GM21515 (cell line): Measurements from ENCODE around the gene SFMBT1.
A peak's percentile ranks its signal among the peaks of the same experiment; 100 is the strongest.

Source experiments
- ATAC-seq: cut with Tn5 transposase; IDR thresholded peaks from one replicate; pipeline ENCODE4 v1.9.1; 2021; ENCODE audit not compliant: unreplicated experiment

SFMBT1 gene

DNA sequence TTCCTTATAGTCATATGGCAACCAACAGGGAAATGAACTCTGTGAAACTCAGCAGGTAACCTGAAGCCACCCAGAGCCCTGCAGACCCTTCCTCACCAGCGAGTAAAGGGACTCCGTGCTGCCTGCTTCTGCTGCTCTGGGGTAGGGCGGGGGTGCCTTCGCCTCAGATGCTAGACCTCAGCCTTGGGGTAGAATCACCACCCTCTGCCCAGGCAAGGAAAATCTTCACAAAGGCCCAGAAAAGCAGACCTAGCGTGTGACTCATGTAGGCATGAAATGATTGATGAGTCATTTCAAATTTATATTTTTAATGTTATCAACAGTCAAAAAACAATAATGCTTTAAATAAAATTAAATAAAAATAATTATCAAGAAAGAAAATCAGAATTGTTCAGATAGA, 155.1 kb downstream of the SFMBT1 start:
- ATAC-seq, result no peak

DNA sequence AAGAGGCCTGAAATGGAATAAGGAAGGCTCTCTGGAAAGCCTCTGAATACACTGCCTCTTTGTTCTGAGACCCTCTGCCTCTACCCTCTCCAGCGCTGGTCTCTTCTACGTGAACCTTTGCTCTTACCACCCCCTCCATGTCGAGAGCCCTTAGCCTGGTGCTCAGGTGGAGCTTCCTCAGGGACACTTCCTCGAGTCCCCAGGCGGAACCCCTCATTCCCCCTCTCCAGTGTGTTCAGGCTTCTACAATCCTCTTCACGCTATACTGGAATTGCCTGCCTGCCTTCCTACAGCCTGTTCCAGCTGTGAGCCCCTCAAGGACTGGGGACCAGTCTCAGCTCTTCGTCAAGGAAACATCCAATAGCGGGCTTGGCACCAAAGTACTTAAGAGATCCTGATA, 156.0 kb downstream of the SFMBT1 start:
- no peak for ATAC-seq

DNA sequence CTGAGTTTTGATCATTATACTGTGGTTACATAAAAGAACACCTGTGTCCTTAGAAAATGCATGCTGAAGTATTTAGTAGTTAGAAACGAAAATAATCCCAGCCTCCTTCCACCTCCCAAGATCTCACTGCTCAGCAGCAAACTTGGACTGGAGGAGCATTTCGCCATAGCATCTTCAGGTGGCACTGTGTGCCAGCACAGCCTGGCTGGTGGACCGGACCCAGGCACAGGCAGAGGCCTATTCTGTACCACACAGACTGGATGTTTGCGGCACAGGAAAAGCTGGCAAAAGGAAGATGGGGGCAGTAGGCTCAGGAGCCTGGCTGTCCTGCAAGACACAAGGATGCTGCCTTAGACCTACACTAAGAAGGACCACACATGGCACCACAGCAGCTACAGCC, 158.7 kb downstream of the SFMBT1 start:
- ATAC-seq, result no peak

DNA sequence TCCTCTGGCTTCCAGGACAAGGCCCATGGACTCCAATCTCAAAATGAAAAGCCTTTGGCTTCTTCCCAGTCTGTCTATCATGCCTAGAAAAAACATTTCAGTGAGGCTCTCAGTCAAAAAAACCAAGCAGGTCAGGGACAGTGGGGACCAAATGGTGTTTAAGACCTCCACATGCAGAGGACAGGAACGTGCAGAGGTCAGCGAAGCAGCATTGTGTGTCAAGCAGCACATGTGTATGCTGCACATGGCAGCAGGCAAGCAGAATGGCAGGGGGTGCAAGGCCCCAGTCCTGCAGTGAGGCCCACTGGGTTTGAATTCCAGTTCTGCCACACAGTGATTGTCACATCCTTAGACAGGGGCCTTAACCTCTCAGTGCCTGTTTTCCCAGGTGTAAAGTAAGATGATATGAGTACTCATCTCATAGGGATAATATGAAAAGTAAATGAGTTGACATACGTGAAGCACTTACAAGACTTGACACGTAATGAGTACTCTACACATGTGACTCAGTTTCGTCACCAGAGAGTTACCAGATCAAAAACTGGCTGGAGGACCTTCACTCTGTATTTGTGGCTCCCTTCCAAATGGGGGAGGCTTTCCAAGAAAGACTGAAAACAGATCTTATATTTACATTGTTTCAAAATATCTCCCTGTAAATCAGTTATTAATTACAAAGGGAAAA, 159.7 kb downstream of the SFMBT1 start:
- ATAC-seq, result no peak

DNA sequence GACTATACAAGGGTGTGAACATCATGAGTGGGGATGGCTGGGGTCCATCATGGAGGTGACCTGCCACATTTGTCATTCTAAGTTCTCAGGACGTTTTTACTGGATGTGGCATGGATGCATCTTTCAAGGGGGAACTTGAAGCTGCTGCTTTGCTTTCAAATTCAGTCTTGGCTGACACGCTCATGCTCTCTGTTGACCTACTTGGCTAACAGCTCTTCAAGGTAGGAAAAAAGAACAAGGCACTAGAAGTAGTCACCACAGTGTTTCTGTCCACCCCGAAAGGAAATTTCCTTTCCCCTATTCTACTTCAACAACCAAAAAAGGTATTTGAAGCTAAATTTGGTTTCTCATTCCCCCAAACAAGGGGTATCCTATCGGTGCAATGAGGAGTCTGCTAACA, 163.5 kb downstream of the SFMBT1 start:
- ATAC-seq, result no peak

DNA sequence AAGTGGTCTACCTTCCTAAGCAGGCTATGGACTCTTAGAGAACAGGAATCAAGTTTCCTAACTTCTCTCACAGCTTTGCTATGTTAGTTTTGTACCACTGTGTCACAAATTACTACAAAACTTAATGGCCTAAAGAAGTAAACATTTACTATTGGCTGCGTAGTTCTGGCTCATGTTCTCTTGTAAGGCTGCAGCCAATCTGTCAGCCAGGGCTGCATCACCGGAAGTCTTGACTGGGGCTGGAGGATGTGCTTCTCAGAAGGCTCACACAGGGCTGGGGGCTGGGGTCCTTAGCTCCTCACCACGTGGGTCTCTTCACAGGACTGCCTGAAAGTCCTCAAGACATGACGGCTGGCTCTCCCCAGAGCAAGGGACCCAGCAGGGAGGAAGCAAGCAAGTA, 164.0 kb downstream of the SFMBT1 start:
- no peak for ATAC-seq

DNA sequence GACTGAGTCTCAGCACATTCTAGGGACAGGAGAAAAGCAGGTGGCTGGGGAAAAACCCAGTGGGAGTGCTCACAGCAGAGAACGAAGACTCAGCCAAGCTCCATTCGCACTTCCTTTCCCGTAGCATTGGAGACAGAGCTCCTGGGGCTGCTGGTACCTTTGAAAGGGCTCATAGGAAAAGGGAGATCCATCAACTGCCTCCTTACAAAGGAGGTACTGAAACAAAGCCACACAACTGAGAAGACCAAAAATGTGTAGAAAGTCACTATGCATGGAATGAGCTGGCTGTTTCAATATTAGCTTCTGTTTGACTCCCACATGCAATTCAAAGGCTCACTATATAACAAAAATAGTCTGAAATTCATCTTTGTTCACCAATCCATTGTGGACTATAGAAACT, 165.4 kb downstream of the SFMBT1 start:
- ATAC-seq, result peak; percentile 51

DNA sequence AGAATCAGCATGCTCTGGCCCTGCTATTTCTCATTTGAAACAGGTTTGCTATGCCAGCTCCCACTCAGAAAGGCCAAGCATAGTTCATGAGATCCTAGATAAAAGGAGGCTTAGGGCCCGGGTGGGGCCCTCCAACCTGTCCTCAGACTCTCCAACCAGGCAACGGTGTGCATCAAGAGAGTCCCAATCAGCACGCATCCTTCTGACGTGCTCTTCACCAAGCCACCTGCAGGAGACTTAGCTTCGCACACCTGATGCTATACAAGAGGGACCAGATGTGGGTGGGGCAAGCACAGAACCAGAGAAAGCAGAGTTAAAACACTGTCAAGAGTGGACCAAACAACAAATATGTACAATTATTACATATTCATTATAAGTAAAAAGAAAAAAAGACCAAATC, 165.8 kb downstream of the SFMBT1 start:
- ATAC-seq, result peak; percentile 23

DNA sequence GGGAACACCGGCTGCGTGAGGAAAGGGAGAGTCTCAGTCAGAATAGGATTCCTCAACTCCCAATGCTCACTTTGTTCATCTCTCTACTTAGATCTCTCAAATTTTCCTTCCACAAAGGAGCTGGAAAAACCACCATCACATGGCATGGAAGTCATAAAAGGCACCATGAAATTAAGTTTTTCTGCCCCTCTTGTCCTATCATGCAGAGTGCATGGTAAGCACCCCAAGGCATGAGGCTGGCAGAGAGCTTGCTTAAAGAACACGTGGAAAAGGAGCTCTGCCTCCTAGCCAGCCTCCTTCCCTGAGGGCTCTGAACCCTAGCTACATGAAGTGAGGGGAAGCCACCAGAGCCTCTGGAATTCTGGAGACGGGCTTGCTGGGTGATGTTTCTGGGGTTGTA, 166.3 kb downstream of the SFMBT1 start:
- ATAC-seq, result no peak

DNA sequence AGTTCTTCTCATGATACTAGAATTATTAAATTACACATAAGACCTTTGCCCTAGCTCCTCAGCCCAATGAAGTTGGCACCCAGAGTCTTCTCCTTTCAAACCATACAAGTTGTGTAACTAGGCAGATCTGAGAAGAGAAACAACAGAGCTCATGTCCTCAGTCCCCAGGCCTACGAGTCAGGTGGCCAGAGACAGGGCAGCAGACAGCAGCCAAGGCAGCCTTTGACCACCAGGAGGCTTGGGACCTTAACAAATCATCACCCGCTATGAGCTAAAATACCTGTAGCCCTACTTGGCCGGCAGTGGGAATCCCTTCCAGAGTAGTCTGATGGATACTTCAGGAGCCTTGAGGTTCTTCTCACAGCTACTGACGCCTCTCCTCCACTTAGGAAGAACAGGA, 166.8 kb downstream of the SFMBT1 start:
- no peak for ATAC-seq

DNA sequence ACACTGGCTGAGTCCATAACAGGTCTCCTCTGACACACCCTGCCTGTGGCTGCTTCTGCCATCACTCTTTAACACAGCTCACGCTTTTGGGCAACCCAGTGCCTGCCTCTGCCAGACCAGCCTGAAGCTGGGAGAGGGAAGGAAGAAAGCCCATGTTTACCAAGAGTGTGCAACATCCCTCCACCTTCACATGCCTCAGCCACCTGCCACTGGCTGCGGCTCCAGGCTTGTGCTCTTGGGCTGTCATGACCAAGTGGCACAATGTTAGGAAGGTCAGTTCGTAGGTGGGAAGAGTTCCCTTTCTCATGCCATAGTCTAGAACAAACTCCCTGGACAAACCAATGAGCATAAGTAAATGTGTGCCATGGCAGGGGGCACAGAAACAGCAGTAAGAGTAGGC, 168.8 kb downstream of the SFMBT1 start:
- ATAC-seq, result no peak

DNA sequence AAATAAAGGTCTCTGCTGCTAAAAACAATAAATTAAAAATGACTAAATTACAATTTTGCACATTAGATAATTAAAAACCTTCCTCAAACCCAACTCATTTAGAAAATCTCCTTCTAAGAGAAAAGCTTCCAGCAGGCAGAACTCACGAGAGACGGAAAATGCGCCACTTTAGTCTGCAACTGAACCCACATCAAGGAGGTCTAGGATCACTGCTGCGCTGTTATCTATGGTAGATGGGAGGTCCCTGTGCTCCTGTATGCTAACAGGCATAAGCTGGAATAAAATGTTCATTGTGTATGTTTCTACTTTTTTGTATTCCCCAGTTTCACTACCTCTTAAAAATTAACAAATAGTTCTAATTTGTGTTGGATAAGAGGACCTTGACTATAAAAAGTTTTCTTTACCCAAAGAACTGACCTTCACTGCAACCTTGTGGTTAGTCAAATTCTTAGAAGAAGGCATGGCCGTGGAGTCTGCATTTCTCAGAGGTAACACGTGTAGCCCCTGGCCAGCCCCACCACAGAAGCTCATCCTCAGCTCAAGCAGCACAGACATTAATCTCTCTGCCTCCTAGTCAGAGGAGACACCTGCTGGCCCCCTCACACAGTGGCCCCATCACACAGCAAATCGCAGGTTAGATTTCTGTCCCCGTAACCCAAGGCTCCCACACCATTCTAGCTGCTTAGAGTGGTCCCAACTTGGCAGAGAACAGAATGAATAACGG, 170.8 kb downstream of the SFMBT1 start:
- ATAC-seq, result no peak

DNA sequence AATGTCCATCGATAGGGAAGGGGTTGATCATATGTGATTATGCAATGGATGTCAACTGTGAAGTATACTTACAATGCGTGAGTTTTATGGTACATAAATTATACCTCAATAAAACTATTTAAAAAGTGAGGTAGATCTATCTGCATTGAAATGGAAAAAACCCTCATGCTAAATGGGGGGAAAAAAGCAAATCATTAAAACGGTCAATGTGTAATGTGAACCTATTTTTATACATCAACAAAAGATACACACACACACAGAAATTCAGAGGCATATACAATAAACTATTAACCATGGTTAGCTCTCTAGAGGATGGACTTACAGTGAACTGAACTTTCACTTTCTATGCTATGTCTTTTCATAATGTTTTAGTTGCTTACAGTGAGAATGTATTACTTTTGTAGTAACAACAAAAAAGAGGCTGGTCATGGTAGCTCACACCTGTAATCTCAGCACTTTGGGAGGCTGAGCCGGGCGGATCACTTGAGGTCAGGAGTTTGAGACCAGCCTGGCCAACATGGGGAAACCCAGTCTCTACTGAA, 171.6 kb downstream of the SFMBT1 start:
- no peak for ATAC-seq

DNA sequence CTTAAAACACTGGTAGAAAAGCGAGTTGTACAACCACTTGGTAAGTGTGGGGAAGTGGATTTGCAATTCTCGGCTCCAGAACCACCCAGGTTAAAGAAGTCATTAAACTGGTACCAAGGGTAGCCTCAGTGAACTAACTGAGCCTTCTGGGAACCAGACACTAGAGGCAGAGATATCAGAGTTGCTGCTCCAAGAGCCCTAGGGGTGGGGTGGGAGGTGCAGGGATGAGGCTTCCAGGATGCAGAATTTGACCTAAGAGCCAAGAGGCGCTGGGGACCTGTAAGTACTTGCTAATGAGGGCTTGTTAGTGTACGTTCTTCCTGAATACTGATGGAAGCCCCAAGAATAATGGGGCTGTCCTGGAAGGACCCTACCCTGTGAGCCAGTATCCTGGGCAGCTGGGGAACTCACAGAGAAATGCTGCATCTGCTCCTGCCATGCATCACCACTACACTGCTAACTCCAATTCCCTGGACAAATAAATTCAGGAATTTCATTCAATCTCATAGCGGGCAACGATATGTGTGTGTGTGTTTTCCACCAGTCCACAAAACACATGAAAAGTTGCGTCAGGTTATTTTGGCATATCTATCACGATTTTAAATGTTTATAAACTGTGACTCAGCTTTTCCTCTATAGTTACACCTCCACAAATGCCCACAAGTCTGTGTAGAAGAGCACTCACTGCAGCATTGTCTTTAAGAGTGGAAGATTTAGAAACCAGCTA, 172.3 kb downstream of the SFMBT1 start:
- no peak for ATAC-seq

DNA sequence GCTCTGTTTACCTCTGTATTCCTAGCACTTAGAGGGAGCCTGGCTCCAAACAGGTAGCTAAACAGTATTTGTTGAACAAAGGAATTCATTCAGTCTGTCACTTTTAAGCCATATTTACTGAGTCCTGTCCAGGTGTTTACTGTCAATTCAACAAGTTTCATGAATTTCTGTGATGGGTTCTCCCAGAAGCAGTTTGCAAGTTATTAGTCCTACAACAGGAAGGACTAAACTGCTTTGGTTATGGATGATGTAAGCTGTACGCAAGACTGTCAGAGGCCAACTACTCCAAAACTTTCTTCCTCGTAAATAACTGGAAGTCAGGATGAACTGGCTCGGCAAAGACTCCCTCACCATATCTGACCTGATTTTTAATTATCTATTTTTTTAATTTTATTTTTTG, 173.6 kb downstream of the SFMBT1 start:
- no peak for ATAC-seq

DNA sequence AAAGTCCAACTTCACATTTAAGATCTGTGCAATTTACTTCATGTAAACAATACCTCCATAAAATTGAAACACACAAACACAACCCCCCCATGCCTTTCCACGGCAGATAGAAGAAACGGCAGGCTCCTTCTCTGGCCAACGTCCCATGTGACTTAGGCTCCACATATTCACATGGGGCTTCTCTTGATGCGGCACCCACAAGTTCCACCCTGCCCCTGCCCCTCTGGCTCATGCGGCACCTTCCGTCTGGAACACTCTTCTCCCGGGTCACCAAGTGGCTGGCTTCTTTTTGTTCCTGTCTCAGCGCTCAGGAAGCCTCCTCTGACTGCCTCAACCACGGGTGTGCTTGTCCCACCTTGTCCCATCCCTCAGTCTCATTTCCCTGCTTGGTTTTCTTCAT, 174.1 kb downstream of the SFMBT1 start:
- no peak for ATAC-seq

DNA sequence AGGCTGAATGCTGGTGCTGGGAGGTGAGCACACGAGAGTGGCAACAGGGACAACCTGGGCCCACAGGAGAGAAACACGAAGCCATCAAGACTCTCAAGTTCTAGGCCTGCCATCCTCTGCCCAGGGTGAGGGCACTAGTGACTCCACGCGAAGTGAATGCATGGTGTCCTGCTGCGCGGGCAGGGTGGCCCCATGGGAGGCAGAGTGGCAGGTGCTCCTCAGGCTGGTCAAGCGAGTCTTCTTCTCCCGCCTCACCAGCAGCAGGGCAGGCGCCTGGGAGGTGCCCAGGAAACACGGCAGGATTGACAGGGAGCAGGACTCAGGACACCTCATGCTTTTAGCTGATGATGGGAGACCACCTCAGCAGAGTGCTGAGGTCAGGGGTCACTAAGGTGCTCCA, 175.4 kb downstream of the SFMBT1 start:
- no peak for ATAC-seq

DNA sequence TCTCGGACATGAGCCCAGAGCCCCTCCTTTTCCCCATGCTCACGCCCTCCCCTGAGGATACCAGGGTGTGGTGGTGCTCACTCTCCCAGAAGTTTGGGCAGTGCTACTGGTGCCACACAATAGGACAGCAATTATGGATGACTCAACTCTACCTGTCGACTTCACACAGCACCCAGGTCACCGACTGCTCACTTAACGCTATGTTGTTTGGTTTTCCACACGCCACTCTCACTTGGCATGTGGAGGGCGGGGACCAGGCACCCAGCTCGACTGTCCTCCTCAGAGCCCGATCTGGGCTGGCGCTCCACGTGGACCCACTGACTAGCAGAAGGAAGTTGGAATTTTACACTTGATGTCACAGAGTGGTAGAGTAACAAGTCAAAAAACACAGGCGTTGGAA, 179.4 kb downstream of the SFMBT1 start:
- no peak for ATAC-seq

DNA sequence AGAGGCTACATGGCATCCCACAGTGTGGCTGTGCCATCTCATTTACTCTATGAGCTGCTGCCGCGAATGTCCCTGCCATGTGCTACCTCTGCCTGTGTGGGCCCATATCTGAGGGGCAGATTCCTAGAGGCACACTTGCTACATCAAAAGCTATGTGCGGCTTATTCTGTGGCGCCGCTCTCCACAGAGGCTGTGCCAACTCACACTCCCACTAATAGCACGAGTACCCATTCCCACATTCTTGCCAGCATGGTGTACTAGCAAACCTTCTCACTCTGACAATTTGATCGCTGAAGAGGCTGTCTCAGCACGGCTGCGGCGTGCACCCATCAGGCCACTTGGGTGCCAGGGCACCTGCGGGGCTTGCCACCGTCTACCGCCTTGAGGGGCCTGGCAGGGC, 179.9 kb downstream of the SFMBT1 start:
- ATAC-seq, result no peak

DNA sequence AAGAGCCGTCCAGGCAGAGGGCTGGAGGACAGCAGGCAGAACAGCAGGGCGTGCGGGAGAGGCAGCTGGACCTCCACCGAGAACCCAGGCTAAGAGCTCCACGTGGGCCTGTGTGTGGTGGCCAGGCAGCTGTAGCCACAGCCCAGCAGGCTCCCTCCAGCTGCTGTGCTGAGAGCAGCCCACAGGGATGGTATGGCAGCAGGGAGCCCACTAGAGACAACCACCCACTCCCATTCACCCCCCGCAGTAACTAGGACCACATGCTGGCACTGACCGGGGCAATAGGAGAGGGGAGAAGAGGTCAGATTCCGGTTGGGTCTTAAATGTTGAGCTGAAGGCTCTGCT, 185.5 kb downstream of the SFMBT1 start:
- no peak for ATAC-seq

DNA sequence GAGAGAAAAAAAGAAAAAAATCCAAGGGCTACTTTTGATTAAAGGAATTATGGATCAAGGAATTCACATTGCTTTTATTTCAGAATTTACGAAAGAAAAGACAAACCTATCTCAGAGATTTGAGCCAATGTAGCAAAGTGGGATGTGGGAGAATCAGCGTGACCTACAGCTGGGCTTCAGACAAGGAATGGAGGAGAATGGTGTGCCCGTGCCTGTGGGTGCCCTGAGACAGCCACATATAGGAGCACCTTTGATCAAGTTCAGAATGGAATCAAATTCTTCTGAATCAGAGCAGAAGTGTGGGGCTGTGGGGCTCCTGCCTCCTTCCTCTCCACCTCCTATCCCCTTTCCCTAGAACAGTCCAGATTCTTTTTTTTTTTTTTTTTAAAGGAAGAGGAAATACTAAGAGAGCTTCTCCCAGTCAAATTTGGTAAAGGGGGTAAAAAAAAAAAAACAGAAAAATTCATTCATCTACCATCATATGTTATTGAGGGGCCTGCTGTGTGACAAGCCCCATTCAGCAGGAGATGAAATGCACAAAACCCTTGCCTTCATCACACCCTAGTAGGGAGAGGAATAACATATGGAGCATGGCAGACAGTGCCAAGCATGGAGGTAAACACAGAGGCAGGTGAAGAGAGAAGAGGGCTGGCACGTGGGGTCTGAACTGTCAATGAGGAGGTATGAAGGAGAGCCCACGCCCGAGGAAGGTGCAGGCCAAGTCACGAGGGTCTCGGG, 186.0 kb downstream of the SFMBT1 start:
- ATAC-seq, result no peak
